Endodermal cell (in vitro differentiated cells): ENCODE results near the gene DGKG. TPM values are rescaled to one million over a fixed set of nuclear protein-coding genes. Genes with fewer than 3 reads are reported as not detected.

Experiments used
- DNase-seq: peaks from one replicate; pipeline ENCODE4 v3.0.0-alpha.2; 2017
- H3K27ac ChIP-seq: 2 replicates; pipeline ENCODE4 v1.5.1; 2013; ENCODE audit warnings: mild to moderate bottlenecking, low read depth, low read length, moderate library complexity
- H3K27me3 ChIP-seq: 2 replicates; pipeline ENCODE4 v1.6.1; 2013; ENCODE audit warnings: mild to moderate bottlenecking, low read length, moderate library complexity; ENCODE audit not compliant: insufficient read depth, control insufficient read depth, poor library complexity, severe bottlenecking
- H3K36me3 ChIP-seq: 2 replicates; pipeline ENCODE4 v1.7.0; 2013; ENCODE audit warnings: mild to moderate bottlenecking, low read length, moderate library complexity; ENCODE audit not compliant: control insufficient read depth, insufficient read depth
- H3K4me1 ChIP-seq: one replicate; pipeline ENCODE4 v1.7.0; 2013; ENCODE audit warnings: low read length; ENCODE audit not compliant: control insufficient read depth, insufficient read depth
- H3K4me3 ChIP-seq: 2 replicates; pipeline ENCODE4 v1.5.1; 2013; ENCODE audit warnings: mild to moderate bottlenecking, low read length, moderate library complexity
- H3K9ac ChIP-seq: 2 replicates; pipeline ENCODE4 v1.6.1; 2013; ENCODE audit warnings: mild to moderate bottlenecking, low read length, moderate library complexity; ENCODE audit not compliant: poor library complexity, severe bottlenecking; ENCODE audit errors: extremely low read depth
- H3K9me3 ChIP-seq: 2 replicates; pipeline ENCODE4 v1.6.1; 2013; ENCODE audit warnings: mild to moderate bottlenecking, low read length, moderate library complexity; ENCODE audit not compliant: control insufficient read depth
- H3K27ac Mint-ChIP-seq: 2 replicates; pipeline ENCODE4 v1.8.0; 2020; ENCODE audit warnings: mixed read lengths
- H3K27me3 Mint-ChIP-seq: 2 replicates; pipeline ENCODE4 v1.8.0; 2021; ENCODE audit warnings: mild to moderate bottlenecking, mixed read lengths; ENCODE audit not compliant: insufficient read depth
- H3K36me3 Mint-ChIP-seq: 2 replicates; pipeline ENCODE4 v1.8.0; 2020; ENCODE audit warnings: low read depth, mixed read lengths
- H3K4me1 Mint-ChIP-seq: 2 replicates; pipeline ENCODE4 v1.8.0; 2020; ENCODE audit warnings: mixed read lengths
- H3K4me3 Mint-ChIP-seq: 2 replicates; pipeline ENCODE4 v1.8.0; 2020; ENCODE audit warnings: mild to moderate bottlenecking, moderate library complexity, mixed read lengths
- H3K9me3 Mint-ChIP-seq: 2 replicates; pipeline ENCODE4 v1.8.0; 2020; ENCODE audit warnings: mild to moderate bottlenecking, mixed read lengths
- WGBS, 2 experiments: methylation state at CpG; one replicate each; pipeline versions ENCODE4 v1.1.5 to v1.1.7; 2013; ENCODE audit warnings: missing lambda C conversion rate in 2 of 2, mixed read lengths in 1 of 2; ENCODE audit not compliant: insufficient coverage in 1 of 2, insufficient read length in 1 of 2; 5-methylcytosine and 5-hydroxymethylcytosine counted together
- total RNA-seq, 2 donors: library from RNA; stranded (reverse); fragmentation: NEBNext Ultra II Directional in 1 of 2; extraction: Animal tissue kit (Norgen Biotek cat#: 25700) in 1 of 2; gene quantifications; 2 replicates in 1 of 2; 3 replicates in 1 of 2; pipeline ENCODE4 v1.2.1, GENCODE V29; 2021
- TF ChIP-seq, protein P1 (sequence below): fragments of 200-600 bp; sonication (generic); conservative IDR thresholded peaks from 2 replicates; pipeline ENCODE4 v1.5.0; 2021; ENCODE audit warnings: antibody characterized with exemption, mild to moderate bottlenecking

The DGKG gene
- total RNA-seq, 2 donors from 2014 or later = 0.86 to 1.8 TPM

DNA sequence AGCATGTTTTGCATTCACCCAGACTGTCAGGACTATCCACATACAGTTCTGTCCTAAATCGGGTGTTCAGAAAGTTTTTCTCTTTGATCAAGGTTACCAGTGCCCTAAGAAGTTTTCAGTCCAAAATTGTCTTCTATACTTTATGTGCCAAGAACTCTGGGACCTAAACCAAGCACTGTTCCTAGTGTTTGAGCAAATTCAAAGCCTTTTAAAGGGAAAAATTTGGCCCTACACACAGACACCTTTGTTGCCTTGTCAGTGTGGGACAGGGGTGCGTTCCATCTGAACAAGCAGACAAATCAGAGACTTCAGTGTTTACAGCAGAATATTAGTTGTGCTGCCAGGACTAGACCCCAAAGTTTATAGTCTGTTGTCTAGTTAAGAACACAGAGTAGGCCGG lies 50.6 kb downstream of the DGKG start:
- H3K27ac ChIP-seq = no peak overlapping the region
- Mint-ChIP-seq H3K4me1 (no peaks in the 10 kb centered on the region), H3K27ac (no peak overlapping the region), H3K36me3 (no peaks in the 10 kb centered on the region), H3K27me3 (peaks cover 6% of the 10 kb centered on the region), H3K4me3 (no peak overlapping the region), H3K9me3 (no peaks in the 10 kb centered on the region)
- no peaks in the 10 kb centered on the region for H3K27me3 ChIP-seq
- DNase-seq = no peak
- WGBS, 2 experiments = 78 to 79% methylated on average over 2 to 3 of the region's 3 CpGs
- no peaks in the 10 kb centered on the region for H3K9me3 ChIP-seq
- H3K9ac ChIP-seq = no peak overlapping the region
- no peaks in the 10 kb centered on the region for H3K4me1 ChIP-seq
- TF ChIP-seq, protein P1, sequence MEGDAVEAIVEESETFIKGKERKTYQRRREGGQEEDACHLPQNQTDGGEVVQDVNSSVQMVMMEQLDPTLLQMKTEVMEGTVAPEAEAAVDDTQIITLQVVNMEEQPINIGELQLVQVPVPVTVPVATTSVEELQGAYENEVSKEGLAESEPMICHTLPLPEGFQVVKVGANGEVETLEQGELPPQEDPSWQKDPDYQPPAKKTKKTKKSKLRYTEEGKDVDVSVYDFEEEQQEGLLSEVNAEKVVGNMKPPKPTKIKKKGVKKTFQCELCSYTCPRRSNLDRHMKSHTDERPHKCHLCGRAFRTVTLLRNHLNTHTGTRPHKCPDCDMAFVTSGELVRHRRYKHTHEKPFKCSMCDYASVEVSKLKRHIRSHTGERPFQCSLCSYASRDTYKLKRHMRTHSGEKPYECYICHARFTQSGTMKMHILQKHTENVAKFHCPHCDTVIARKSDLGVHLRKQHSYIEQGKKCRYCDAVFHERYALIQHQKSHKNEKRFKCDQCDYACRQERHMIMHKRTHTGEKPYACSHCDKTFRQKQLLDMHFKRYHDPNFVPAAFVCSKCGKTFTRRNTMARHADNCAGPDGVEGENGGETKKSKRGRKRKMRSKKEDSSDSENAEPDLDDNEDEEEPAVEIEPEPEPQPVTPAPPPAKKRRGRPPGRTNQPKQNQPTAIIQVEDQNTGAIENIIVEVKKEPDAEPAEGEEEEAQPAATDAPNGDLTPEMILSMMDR = no peak
- no peak overlapping the region for H3K4me3 ChIP-seq
- H3K36me3 ChIP-seq = no peaks in the 10 kb centered on the region

DNA sequence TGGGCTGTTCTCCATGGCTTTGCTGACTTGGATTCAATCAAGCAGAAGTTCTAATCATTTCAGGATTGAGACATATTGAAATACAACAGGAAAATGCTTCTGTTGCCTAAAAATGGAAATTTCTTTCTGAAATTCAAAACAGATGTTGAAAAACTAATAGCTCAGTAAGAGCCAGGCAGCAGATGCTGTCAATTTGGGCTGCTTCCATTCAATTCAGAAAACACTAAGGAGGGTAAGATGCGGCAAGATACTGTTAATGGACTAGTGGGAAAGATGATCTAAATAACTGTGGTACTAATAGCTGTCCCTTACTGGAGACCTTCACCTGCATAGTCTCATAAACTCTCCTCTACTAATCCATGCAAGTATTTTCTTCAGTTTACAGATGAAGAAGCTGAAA lies 53.5 kb downstream of the DGKG start:
- Histone ChIP-seq H3K4me1 (peaks cover 9% of the 10 kb centered on the region), H3K9me3 (no peaks in the 10 kb centered on the region), H3K9ac (no peak overlapping the region), H3K36me3 (no peaks in the 10 kb centered on the region), H3K27ac (no peak overlapping the region), H3K27me3 (no peaks in the 10 kb centered on the region), H3K4me3 (no peak overlapping the region)
- Mint-ChIP-seq H3K4me1 (no peaks in the 10 kb centered on the region), H3K9me3 (no peaks in the 10 kb centered on the region), H3K36me3 (no peaks in the 10 kb centered on the region), H3K4me3 (no peak overlapping the region), H3K27me3 (peaks cover 6% of the 10 kb centered on the region), H3K27ac (no peak overlapping the region)
- 100% methylated on average over 1 of the region's 1 CpG; no CpG with 5 or more reads in 1 of the 2 experiments for WGBS, 2 experiments
- DNase-seq = no peak
- TF ChIP-seq, protein P1 = no peak

DNA sequence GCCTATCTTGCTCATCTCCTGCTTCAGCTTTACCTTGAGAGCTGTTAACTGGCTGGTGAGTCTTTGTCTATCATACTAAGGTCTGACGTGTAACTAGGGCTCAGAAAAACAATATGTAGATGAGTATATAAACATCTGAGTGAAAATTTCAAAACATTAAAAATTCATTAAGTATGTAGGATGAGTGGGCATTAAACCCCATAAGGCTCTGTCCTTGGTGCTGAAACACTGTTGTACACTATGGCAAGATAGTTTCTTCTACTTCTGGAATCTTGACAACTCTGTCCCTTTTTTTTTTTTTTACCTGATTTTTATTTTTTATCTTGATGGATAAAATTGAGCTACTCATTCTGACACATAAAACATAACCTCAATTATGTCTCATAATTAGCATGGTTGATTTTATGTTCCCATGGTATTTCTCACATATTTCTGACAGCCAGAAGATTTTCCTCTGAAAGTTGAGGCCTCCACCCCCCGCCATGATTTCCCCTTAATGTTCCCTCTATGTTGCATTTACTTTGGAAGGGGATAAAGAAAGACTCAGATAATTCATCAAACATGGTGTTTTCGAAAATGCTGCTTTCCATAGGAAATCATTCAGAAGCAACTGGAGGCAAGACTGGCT lies 54.3 kb downstream of the DGKG start:
- no peaks in the 10 kb centered on the region for H3K36me3 ChIP-seq
- H3K4me3 ChIP-seq = no peak overlapping the region
- no peaks in the 10 kb centered on the region for H3K9me3 ChIP-seq
- peaks cover 2% of the 10 kb centered on the region for H3K4me1 Mint-ChIP-seq
- no peak overlapping the region for H3K9ac ChIP-seq
- no peaks in the 10 kb centered on the region for H3K36me3 Mint-ChIP-seq
- peaks cover 6% of the 10 kb centered on the region for H3K27me3 Mint-ChIP-seq
- no peak overlapping the region for H3K27ac Mint-ChIP-seq
- no peak overlapping the region for H3K27ac ChIP-seq
- no peaks in the 10 kb centered on the region for H3K27me3 ChIP-seq
- DNase-seq = no peak
- TF ChIP-seq, protein P1 = no peak
- H3K9me3 Mint-ChIP-seq = no peaks in the 10 kb centered on the region
- H3K4me1 ChIP-seq = peaks cover 12% of the 10 kb centered on the region
- WGBS, 2 experiments = 64 to 86% methylated on average over 2 to 3 of the region's 3 CpGs
- H3K4me3 Mint-ChIP-seq = no peak overlapping the region
